Smooth muscle cell of the brain vasculature (primary cell): ENCODE measurements around the gene PSMD14.
"Not testable (repeated sequence)": the region's sequence is repeated elsewhere in the genome, so short reads cannot be mapped to it uniquely, and the experiment has no call there.

Source experiments
- DNase-seq: peaks from one replicate; pipeline ENCODE4 v3.0.0-alpha.2; 2012; ENCODE audit warnings: low read depth, low spot score

Gene PSMD14

GRCh38 chr2:161335626-161336025, 27.4 kb downstream of the PSMD14 start:
- no peak for DNase-seq

DNA sequence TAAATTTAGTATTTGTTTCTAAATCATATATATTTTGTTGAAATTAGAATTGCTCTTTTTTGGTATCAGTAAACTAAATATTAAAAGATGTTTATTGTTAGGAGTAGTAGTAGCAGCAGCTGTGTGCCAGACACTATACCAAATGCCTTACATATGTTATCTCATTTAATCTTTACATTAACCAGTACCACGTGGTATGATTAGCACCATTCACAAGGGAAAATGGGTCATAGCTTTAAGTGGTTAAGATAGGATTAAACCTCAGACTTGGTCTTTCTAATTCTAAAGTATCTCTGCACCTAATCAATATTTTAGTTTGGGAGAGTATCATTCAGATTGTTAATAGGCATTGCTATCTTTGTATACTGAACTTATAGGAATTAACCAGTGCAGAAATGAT, 29.0 kb downstream of the PSMD14 start:
- no peak for DNase-seq

DNA sequence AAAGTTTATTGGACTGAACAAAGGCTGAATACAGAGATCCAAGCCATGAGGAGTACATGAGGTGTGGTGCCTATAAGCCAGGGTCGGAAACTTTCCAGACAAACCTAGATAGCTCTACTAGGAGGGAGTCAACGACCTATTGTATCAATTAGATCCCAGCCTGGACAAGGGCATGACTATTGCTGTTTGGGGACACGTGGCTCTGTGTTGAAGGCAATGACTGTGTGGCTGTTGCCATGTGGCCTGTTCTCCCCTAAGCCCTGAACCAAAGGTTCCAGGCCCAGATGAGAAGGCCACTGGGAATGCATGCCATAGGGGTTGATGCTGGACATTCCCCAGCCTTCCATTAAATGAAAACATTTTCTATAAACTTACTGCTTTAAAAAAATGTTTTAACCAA, 31.3 kb downstream of the PSMD14 start:
- not testable (repeated sequence) for DNase-seq

DNA sequence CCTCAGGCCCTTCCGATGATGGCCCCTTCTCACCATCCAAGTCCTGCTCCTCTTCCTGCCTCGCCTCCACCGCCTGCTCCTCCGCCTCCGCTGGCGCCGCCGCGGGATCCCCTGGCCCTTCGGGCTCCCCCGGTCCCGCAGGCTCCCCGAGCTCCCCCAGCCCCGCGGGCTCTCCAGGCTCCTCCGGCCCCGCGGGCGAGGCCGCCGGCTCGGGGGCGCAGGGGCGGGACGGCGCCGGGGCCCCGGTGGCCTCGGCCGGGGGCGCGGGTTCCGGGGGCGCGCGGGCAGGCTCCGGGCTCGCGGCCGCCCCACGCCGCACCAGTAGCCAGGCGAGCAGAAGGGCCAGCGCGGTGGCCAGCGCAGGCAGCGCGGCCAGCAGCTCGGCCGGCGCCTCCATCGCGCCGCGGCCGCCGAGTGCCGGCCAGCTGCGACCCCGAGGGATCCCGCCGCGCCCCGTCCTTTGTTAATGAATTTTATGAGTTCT, 32.7 kb downstream of the PSMD14 start:
- not testable (repeated sequence) for DNase-seq

DNA sequence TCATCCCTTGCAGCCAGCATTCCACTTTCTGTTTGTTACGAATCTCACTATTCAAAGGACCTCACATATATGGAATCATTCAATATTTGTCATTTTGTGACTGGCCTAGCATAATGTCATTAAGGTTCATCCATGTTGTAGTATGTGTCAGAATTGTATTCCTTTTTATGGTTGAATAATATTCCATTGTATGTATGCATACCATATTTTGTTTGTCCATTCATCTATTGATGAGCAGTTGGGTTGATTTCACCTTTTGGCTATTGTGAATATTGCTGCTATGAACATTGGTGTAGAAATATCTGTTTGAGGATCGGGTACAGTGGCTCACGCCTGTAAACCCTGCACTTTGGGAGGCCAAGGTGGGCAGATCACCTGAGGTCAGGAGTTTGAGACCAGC, 35.0 kb downstream of the PSMD14 start:
- DNase-seq = no peak

DNA sequence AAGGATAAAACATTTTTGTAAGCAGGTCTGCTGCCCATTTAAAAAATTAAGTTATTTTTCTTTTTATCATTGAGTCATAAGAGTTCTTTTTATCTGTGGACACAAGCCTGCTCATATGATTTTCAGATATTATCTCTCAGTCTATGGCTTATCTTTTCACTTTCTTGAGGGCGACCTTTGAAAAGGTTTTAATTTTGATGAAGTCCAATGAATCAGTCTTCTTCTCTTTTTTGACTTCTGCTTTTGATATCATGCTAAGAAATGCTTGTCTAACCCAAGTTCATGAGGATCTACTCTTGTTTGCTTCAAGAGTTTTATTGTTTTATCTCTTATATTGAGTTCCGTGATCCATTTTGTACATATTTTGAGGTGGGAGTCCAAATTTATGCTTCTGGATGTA, 36.5 kb downstream of the PSMD14 start:
- no peak for DNase-seq

- DNase-seq = no peak
Observed at GRCh38 chr2:161351678-161352077, 43.5 kb downstream of the PSMD14 start.

DNA sequence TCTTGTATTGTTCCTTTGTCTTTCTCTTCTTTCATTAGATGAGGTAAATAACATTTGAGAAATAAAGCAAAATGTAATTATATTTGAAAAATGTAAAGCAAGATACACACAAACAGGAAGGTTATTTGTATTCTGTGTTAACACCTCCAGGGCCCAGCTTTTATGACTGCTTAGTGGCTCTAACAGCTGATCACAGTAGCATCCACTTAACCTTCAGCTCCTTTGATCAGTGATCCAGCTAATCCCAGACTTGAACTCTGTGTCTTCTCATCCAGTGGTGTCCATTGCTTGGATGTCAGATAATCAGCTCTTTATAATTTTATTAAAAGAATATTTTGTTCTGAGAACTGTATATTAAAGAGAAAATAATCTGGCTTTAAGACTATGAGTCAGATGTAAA, 44.5 kb downstream of the PSMD14 start:
- DNase-seq = no peak

GRCh38 chr2:161353543-161353942, 45.3 kb downstream of the PSMD14 start:
- no peak for DNase-seq

DNA sequence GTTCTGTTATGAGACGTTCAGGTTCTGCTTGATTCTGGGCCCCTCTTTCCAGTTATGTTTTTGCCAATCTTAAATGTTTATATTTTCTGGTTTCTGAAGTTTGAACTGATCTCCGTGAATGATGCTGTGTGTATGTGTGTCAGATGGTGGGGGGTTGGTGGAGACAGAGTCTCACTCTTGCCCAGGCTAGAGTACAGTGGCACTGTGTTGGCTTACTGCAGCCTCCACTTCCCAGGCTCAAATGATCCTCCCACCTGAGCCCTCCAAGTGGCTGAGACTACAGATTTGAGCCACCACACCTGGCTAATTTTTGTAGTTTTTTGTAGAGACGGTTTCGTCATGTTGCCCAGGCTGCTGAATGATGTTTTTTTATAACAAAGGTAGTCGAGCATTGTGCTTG, 45.9 kb downstream of the PSMD14 start:
- no peak for DNase-seq

GRCh38 chr2:161355106-161355505, 46.9 kb downstream of the PSMD14 start:
- no peak for DNase-seq

- DNase-seq = no peak
Observed at GRCh38 chr2:161355983-161356382, 47.8 kb downstream of the PSMD14 start.

GRCh38 chr2:161357097-161357496, 48.9 kb downstream of the PSMD14 start:
- no peak for DNase-seq

GRCh38 chr2:161358838-161359237, 50.6 kb downstream of the PSMD14 start:
- no peak for DNase-seq

DNA sequence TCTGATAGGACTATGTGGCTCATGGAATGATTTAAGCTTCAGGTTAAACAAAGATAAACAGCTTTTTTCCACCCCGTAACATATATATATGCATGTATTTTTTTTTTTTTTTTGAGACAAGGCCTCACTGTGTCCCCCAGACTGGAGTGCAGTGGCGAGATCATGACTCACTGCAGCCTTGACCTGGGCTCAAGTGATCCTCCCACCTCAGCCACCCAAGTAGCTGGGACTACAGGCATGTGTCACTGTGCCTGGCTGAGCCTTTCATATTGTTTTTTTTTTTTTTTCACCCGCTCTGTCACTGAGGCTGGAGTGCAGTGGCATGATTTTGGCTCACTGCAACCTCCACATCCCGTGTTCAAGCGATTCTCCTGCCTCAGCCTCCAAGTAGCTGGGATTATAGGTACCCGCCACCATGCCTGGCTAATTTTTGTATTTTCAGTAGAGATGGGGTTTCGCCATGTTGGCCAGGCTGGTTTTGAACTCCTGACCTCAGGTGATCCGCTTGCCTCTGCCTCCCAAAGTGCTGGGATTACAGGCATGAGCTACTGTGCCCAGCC, 52.0 kb downstream of the PSMD14 start:
- not testable (repeated sequence) for DNase-seq

- no peak for DNase-seq
Observed at GRCh38 chr2:161362568-161363166, 54.4 kb downstream of the PSMD14 start.

GRCh38 chr2:161367675-161368074, 59.5 kb downstream of the PSMD14 start:
- DNase-seq = no peak

DNA sequence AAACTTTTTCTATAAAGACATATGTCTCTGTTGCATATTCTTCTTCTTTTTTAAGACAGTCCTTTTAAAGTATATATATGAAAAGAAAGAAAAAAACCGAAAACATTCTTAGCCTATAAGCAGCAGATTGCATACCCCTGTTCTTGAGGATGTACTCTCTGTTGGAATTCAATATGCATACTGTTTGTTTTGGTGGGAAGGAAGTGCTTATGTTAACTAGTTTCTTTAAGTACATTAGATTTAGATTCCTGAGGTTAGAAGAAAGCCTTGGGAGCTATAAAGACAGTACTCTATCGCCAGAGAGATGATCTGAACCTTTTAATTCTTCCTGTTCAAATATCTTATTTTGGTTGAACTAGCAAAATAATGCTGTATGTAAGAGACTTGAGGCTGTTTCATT, 61.1 kb downstream of the PSMD14 start:
- no peak for DNase-seq

- DNase-seq = no peak
Observed at GRCh38 chr2:161370981-161371380, 62.8 kb downstream of the PSMD14 start.

GRCh38 chr2:161371869-161372268, 63.6 kb downstream of the PSMD14 start:
- DNase-seq = no peak

DNA sequence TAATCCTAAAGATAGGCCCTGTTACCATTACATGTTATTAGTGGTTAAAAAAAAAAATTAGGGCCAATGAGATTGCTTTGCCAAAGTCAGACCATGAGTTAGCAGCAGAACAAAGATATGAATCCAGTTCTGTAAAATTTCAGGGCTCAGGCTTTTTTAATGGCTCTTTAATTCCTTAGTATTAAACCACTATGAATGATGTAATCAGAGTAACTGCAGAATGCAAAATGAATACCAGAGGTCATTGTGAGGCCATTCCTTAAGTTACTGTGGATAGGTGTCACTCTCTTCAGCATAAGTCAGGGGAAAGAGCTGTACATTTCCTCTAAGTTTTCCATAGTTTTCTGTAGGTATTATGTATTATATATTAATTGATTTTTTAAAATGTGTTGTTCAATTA, 65.7 kb downstream of the PSMD14 start:
- no peak for DNase-seq

DNA sequence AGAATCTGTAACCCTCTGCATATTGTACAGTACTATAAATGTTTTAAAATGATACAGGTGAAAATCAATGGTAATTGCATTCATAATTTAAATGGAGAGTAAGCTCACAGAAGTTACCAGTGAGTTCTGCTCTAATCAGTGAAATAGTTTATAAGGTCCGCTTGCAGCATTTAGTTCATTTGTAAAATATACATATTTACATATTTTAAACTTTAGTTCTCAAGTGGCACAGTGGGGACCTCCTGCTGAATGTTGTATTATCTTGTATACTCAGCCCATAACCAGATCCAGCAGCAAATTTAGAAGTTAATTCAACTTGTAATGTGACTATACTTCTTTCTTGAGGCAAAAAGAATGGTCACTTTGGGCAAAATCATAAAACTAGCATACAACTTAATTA, 66.2 kb downstream of the PSMD14 start:
- no peak for DNase-seq

DNA sequence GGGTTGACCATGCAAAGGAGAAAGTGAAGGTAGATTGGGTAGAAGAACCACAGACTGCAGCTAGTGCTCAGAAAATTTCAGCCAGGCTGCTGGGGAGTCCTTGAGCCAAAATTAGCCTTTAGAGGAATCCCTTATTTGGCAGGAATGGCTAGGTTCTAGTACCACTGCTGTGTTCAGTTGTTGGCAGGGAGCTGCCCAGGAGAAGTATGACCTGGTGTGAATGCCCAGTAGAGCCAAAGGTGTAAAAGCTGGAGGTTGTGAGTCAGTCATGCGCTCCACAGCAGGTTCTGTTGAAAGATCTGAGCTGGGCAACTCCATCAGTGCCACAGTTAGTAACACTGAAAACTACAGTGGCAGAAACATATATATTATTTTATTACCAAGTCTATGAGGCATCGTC, 71.5 kb downstream of the PSMD14 start:
- DNase-seq = no peak

DNA sequence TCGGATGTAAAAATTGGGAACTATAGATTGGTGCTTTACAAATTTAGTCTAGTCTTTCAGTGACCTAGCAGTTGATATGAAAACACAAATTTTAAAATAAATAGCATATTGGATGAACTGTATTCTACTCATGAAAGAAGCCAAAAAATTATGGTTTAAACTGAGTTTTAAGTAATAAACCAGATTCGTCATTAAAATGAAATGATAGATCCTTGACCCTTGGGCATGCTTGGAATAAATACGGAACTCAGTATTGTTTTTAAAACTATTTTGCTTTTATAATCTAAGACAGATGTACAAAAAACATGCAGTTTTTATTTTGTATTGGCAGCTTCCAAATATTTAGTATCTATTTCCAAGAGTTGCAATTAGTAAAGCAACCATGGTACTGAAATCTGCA, 73.3 kb downstream of the PSMD14 start:
- DNase-seq = no peak
